GM12865 (cell line): Measurements from ENCODE around the gene RMND5A.

ENCODE experiments used
- DNase-seq: peaks from one replicate; pipeline ENCODE4 v3.0.0; 2010; ENCODE audit warnings: low read depth
- H3K4me3 ChIP-seq: 2 replicates; pipeline ENCODE4 v1.5.1; 2011; ENCODE audit warnings: mild to moderate bottlenecking, low read depth, low read length, control low read depth
- CTCF ChIP-seq: IDR thresholded peaks from 2 replicates; pipeline ENCODE4 v1.5.1; 2011; ENCODE audit warnings: low read length, control low read depth, low read depth, inconsistent platforms; ENCODE audit not compliant: insufficient read depth; ENCODE audit errors: missing control alignments

The RMND5A gene

GRCh38 chr2:86815611-86816010, 95.5 kb downstream of the RMND5A start:
- DNase-seq: no peak
- no peak overlapping the region for H3K4me3 ChIP-seq
- TF ChIP-seq CTCF: no peak

GRCh38 chr2:86818114-86818801, 98.2 kb downstream of the RMND5A start:
- no peak for DNase-seq
- no peak for TF ChIP-seq CTCF

GRCh38 chr2:86818957-86819356, 98.9 kb downstream of the RMND5A start:
- no peak for DNase-seq
- no peak for TF ChIP-seq CTCF
- H3K4me3 ChIP-seq: no peak overlapping the region

More at GRCh38 chr2:86818114-86818801, 98.2 kb downstream of the RMND5A start:
- no peak overlapping the region for H3K4me3 ChIP-seq

- no peak overlapping the region for H3K4me3 ChIP-seq
- no peak for TF ChIP-seq CTCF
- DNase-seq: no peak
Observed at GRCh38 chr2:86821306-86821705, 101.2 kb downstream of the RMND5A start.

- no peak for DNase-seq
- no peak overlapping the region for H3K4me3 ChIP-seq
- no peak for TF ChIP-seq CTCF
Observed at GRCh38 chr2:86821842-86822241, 101.8 kb downstream of the RMND5A start.

GRCh38 chr2:86822668-86823345, 102.7 kb downstream of the RMND5A start:
- DNase-seq: no peak

More at GRCh38 chr2:86822668-86823345, 102.7 kb downstream of the RMND5A start:
- no peak for TF ChIP-seq CTCF
- no peak overlapping the region for H3K4me3 ChIP-seq
